GM19035 (cell line): ENCODE measurements around the gene MAS1.

Experiments
- ATAC-seq: cut with Tn5 transposase; IDR thresholded peaks from one replicate; pipeline ENCODE4 v1.9.1; 2021; ENCODE audit not compliant: unreplicated experiment

Gene MAS1

GRCh38 chr6:159879856-159880255 lies 10.9 kb upstream of the MAS1 start:
- ATAC-seq = no peak

GRCh38 chr6:159880412-159880975 lies 10.3 kb upstream of the MAS1 start:
- ATAC-seq = no peak

- ATAC-seq = no peak
Measured at GRCh38 chr6:159884720-159885119, 6.1 kb upstream of the MAS1 start.

- ATAC-seq = no peak
Measured at GRCh38 chr6:159886270-159886669, 4.5 kb upstream of the MAS1 start.

- ATAC-seq = no peak
Measured at GRCh38 chr6:159887146-159887545, 3.6 kb upstream of the MAS1 start.

- no peak for ATAC-seq
Measured at GRCh38 chr6:159887761-159888160, 3.0 kb upstream of the MAS1 start.

DNA sequence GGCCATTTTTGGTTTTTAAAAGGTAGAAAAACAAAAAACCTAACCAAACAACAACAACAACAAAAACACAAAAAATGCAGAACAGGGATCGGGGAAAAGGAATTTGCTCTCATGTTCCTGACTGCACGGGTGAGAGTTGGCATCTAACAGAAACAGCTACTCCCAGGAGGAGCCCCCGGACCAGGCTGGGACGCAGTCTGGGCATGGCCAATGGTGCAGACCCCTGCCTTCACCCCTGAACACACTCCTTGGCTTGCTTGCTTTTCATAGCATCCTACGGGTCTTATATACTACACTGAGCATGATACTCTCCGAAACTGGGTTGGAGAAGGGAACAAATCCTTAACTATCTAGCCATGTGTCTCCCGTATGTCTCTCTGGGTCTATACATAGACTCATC lies 587 bp upstream of the MAS1 start:
- no peak for ATAC-seq

GRCh38 chr6:159892053-159892452 lies 1.3 kb downstream of the MAS1 start:
- ATAC-seq = no peak

DNA sequence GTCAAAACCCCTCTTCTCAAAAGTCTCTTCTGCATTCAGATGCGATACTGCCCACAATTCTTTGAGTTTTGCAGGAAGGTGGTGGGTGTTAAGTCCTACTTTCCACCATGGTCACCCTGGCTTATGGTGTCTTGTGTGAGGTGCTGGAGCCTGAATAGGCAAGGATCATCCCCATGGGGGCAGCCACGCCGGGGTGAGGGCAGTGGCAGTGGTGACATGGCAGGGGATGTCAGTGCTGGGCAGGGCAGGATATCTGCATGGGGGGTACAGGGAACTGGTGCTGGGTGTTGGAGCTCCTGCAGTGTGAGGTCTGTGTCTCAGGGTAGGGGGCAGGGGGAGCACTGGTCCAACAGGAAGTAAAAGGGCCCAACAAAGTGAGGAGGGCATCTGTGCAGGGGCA lies 2.3 kb downstream of the MAS1 start:
- ATAC-seq = no peak

DNA sequence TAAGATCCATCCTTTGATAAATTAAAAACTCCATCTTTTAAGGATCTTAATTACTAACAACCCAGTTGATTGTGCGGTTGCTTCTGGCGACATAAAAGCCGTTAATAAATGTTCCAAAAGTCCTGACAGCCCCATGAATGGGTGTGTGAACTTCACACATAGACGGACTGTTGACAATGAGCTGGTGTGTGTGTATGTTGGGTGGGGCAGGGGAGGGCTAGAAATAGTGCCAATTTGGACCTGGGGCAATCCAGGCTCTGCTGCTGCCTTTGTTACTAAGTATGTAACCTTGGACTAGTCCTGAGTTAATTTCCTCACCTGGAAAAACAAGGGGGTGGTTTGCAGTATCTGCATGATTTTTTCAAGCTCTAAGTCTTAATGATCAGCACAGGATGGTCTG lies 4.2 kb downstream of the MAS1 start:
- no peak for ATAC-seq

GRCh38 chr6:159897603-159898002 lies 6.8 kb downstream of the MAS1 start:
- ATAC-seq = no peak

GRCh38 chr6:159898519-159898918 lies 7.7 kb downstream of the MAS1 start:
- ATAC-seq = no peak

- ATAC-seq = no peak
Measured at GRCh38 chr6:159899994-159900745, 9.4 kb downstream of the MAS1 start.

DNA sequence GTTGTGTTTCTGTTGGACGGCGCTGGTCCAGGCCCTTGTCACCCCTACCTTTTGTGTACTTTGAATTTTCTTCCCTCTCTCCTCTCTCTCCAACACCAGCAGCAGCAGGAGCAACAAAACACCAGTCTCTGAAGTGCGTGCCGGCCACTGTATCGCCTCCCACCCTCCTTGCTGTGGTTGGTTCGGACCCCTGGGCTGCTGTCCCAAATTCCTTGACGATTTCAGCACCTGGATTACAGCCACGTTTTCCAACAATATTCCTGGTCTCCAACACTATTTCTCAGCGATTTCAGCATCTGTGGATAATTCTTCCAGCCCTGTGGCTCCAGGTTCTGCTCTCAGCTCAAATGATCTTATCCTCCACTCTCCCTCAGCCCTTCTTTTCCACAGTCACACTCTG lies 11.8 kb downstream of the MAS1 start:
- no peak for ATAC-seq

DNA sequence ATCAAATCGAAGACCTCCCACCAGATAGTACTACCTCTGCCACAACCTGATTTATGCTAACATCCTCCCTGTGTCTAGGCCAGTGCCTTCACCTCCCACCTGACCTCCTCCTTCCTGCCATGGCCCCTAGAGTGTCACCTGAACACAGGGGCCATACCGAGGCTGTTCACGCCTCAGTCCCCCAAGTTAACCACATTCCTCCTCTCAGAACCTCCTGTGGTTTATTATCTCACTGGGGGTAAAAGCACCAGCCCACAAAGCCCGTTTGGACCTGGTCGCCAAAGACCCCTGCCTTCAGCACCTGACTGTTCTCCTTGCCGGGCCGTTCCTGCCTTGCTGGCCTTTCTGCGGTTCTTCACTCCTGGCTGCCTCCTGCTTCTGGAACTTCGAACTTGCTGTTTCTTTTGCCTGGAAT lies 13.7 kb downstream of the MAS1 start:
- no peak for ATAC-seq

DNA sequence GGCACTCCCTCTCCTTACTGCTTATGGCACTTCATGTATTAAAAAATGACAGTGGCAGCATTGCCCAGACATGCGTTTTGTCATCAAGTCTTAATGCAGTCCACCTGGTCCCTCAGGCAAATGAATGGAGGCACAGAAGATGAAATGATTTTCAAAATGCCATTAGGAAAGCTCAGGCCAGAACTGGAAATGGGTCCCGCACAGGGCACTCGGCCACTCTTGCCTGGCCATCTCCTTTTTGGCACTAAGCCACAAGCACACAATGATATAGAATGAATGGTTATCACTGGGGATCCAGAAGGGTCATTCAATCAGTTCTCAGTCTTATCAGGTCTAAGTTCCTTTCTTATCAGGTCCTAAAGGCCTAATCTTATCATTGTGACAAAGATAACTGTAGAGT lies 15.6 kb downstream of the MAS1 start:
- ATAC-seq = no peak

- no peak for ATAC-seq
Measured at GRCh38 chr6:159908535-159908934, 17.7 kb downstream of the MAS1 start.

GRCh38 chr6:159908979-159909378 lies 18.2 kb downstream of the MAS1 start:
- no peak for ATAC-seq

- ATAC-seq = no peak
Measured at GRCh38 chr6:159910342-159910741, 19.6 kb downstream of the MAS1 start.

- ATAC-seq = no peak
Measured at GRCh38 chr6:159913375-159913774, 22.6 kb downstream of the MAS1 start.

DNA sequence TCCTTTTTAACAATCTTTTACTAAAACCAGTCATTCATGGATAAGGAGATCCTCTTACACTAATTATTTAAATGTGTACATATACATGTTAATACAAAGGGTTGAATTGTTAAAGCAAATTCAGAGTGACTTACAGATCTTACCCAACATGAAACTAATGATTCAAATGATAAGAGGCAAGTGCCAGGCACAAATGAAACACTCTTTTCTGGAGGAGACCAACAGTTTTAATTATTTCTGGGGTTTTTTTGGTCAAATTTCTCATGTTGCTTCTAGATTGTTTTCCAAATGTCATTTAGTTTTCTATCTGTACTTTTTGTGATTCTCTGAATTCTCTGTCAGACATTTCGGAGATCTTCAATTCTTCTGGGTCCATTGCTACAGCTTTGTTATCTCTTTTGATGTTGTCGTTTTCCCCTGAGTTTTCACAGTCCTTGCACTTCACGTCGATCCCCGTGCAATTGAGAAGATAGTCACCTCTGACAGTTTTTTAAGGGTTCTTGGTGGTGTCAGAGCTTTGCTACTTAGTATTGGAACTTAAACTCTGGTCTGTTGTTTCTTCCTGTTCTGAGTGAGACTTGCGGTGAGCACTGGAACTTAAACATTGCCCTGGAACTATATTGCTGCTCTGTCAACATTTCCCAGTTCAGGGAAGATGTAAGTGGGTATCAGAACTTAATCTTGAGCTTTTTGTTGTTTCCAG lies 23.2 kb downstream of the MAS1 start:
- peak; percentile 46 for ATAC-seq

DNA sequence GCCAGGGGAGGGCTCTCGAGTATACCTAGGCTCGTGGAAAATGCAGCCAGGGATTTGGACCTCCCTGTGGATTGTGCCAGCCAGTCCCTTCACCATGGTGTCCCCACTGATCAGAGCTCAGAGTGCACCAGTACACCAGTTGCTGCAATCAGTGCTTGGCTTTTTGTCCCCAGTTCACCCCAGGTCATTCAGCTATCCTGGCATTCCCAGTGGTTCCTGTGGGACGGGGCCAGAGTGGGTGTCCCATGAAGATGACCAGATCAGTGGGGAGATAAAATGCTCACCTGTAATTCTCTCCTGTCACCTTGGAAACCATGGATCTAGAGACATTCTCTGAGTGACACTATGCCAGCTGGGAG lies 23.8 kb downstream of the MAS1 start:
- peak; percentile 22 for ATAC-seq
